Ishikawa (cell line): ENCODE measurements around the gene WIPF3.

Source experiments
- CEBPB ChIP-seq: IDR thresholded peaks from 2 replicates; pipeline ENCODE4 v1.6.1; 2012
- EGR1 ChIP-seq: IDR thresholded peaks from 2 replicates; pipeline ENCODE4 v1.6.1; 2012
- EP300 ChIP-seq: IDR thresholded peaks from 2 replicates; pipeline ENCODE4 v1.6.1; 2012; ENCODE audit warnings: borderline replicate concordance
- FOXM1 ChIP-seq: IDR thresholded peaks from 2 replicates; pipeline ENCODE4 v1.6.1; 2012; ENCODE audit warnings: low read depth, borderline replicate concordance
- RAD21 ChIP-seq: IDR thresholded peaks from 2 replicates; pipeline ENCODE4 v1.6.1; 2012; ENCODE audit warnings: low read depth
- REST ChIP-seq: IDR thresholded peaks from 2 replicates; pipeline ENCODE4 v1.6.1; 2012; ENCODE audit warnings: low read depth, mild to moderate bottlenecking
- TAF1 ChIP-seq: IDR thresholded peaks from 2 replicates; pipeline ENCODE4 v1.6.1; 2012; ENCODE audit warnings: low read depth, mild to moderate bottlenecking
- TEAD4 ChIP-seq: IDR thresholded peaks from 2 replicates; pipeline ENCODE4 v1.6.1; 2012
- YY1 ChIP-seq: IDR thresholded peaks from 2 replicates; pipeline ENCODE4 v1.6.1; 2012; ENCODE audit warnings: low read depth
- ZBTB7A ChIP-seq: IDR thresholded peaks from 2 replicates; pipeline ENCODE4 v1.6.1; 2012; ENCODE audit warnings: low read depth
- TF ChIP-seq, protein P1 (sequence below): IDR thresholded peaks from 2 replicates; pipeline ENCODE4 v1.6.1; 2012

DNA sequence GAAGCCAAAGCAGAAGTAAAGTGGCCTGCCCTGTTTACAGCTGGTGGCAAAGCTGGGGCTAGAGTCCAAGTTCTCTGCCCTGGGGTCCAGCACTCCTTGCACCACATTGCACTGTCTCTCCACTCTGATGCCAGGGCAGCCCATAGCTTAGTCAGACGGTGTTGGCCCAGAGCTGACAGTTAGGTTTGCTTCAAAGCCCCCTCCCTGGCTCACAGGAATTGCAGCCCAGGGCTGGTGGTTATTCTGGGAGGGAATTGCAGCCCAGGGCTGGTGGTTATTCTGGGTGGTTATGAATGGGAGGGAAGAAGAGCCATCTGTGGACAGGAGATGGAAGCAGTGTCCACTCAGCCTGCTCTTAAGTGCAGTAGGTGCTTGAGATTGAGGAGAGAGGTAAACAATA, 94.4 kb downstream of the WIPF3 start:
- TF ChIP-seq CEBPB (no peak), REST (no peak), RAD21 (no peak), TAF1 (no peak), YY1 (no peak), ZBTB7A (no peak), TEAD4 (no peak), EP300 (no peak), FOXM1 (no peak), EGR1 (no peak)
- TF ChIP-seq, protein P1, sequence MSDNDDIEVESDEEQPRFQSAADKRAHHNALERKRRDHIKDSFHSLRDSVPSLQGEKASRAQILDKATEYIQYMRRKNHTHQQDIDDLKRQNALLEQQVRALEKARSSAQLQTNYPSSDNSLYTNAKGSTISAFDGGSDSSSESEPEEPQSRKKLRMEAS: no peak
